ENCODE data around the gene CCDC3.

The CCDC3 gene

DNA sequence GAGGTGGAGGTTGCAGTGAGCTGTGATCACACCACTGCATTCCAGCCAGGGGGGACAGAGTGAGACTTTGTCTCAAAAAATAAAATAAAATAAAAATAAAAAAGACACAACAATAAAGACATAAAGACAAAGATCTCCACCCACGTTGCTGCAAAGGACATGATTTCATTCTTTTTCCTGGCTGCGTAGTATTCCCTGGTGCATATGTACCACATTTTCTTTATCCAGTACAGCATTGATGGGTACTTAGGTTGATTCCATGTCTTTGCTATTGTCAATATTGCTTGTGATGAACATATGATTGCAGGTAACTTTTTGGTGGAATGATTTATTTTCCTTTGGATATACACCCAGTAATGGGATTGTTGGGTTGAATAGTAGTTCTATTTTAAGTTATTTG lies 42.0 kb upstream of the CCDC3 start:
- H2AFZ ChIP-seq (ENCODE audit: low read depth, low read length, severe bottlenecking), result no peak overlapping the region
- H4K20me1 ChIP-seq (ENCODE audit: low read depth, low read length), result no peaks in the 10 kb centered on the region
- H3K27ac ChIP-seq (ENCODE audit: low read depth, low read length), result no peak overlapping the region
- no peak overlapping the region for H3K9ac ChIP-seq (ENCODE audit: low read length)
- H3F3A ChIP-seq (ENCODE audit: insufficient read depth), result no peaks in the 10 kb centered on the region
- H3K9me3 ChIP-seq (ENCODE audit: insufficient read depth, low read length), result no peaks in the 10 kb centered on the region
- TF ChIP-seq, protein P1, sequence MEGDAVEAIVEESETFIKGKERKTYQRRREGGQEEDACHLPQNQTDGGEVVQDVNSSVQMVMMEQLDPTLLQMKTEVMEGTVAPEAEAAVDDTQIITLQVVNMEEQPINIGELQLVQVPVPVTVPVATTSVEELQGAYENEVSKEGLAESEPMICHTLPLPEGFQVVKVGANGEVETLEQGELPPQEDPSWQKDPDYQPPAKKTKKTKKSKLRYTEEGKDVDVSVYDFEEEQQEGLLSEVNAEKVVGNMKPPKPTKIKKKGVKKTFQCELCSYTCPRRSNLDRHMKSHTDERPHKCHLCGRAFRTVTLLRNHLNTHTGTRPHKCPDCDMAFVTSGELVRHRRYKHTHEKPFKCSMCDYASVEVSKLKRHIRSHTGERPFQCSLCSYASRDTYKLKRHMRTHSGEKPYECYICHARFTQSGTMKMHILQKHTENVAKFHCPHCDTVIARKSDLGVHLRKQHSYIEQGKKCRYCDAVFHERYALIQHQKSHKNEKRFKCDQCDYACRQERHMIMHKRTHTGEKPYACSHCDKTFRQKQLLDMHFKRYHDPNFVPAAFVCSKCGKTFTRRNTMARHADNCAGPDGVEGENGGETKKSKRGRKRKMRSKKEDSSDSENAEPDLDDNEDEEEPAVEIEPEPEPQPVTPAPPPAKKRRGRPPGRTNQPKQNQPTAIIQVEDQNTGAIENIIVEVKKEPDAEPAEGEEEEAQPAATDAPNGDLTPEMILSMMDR (IDR thresholded peaks at IDR 0.05; ENCODE audit: insufficient read depth, low read length, poor library complexity, severe bottlenecking), result no peak
- TF ChIP-seq EZH2phosphoT487 (conservative IDR thresholded peaks at IDR 0.05; ENCODE audit: low read length), result no peak
- H3K27me3 ChIP-seq (ENCODE audit: low read length), result no peaks in the 10 kb centered on the region
- H3K9me2 ChIP-seq (replicated peaks; ENCODE audit: insufficient read depth, low read length), result no peaks in the 10 kb centered on the region
- no peak overlapping the region for H3K4me3 ChIP-seq (ENCODE audit: insufficient read depth, low read length, poor library complexity, severe bottlenecking)
- no peaks in the 10 kb centered on the region for H3K79me2 ChIP-seq (ENCODE audit: insufficient read depth, low read length)
- no peak overlapping the region for H3K4me2 ChIP-seq (ENCODE audit: low read depth, low read length, poor library complexity, severe bottlenecking)
- H3K36me3 ChIP-seq (ENCODE audit: low read length), result no peaks in the 10 kb centered on the region

DNA sequence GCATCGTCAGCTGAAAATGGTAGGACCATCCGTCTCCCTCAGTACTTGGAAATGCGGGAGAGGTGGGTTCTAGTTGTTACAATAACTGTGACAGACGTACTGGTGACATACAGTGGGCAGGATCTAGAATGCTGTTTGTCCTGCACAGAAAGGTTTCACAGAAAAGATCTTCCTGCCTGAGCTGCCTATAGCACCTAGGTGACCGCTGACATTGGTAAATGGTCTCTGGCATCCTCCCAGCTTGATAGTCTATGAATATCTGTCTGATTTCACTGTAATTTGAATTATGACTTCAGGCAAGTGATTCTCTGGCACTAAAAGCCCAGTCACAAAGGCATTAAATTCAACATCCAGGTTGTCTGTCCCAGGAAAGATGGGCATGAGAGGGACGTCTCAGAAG lies 38.2 kb upstream of the CCDC3 start:
- TF ChIP-seq EZH2phosphoT487 (conservative IDR thresholded peaks at IDR 0.05; ENCODE audit: low read length), result no peak
- TF ChIP-seq, protein P1 (IDR thresholded peaks at IDR 0.05; ENCODE audit: insufficient read depth, low read length, poor library complexity, severe bottlenecking), result no peak
- no peaks in the 10 kb centered on the region for H4K20me1 ChIP-seq (ENCODE audit: low read depth, low read length)
- no peak overlapping the region for H2AFZ ChIP-seq (ENCODE audit: low read depth, low read length, severe bottlenecking)
- H3K79me2 ChIP-seq (ENCODE audit: insufficient read depth, low read length), result no peaks in the 10 kb centered on the region
- H3K9me2 ChIP-seq (replicated peaks; ENCODE audit: insufficient read depth, low read length), result no peaks in the 10 kb centered on the region
- no peaks in the 10 kb centered on the region for H3K9me3 ChIP-seq (ENCODE audit: insufficient read depth, low read length)
- no peak overlapping the region for H3K4me2 ChIP-seq (ENCODE audit: low read depth, low read length, poor library complexity, severe bottlenecking)
- no peaks in the 10 kb centered on the region for H3F3A ChIP-seq (ENCODE audit: insufficient read depth)
- no peak overlapping the region for H3K27ac ChIP-seq (ENCODE audit: low read depth, low read length)
- H3K36me3 ChIP-seq (ENCODE audit: low read length), result no peaks in the 10 kb centered on the region
- H3K9ac ChIP-seq (ENCODE audit: low read length), result no peak overlapping the region
- no peak overlapping the region for H3K4me3 ChIP-seq (ENCODE audit: insufficient read depth, low read length, poor library complexity, severe bottlenecking)
- no peaks in the 10 kb centered on the region for H3K27me3 ChIP-seq (ENCODE audit: low read length)

DNA sequence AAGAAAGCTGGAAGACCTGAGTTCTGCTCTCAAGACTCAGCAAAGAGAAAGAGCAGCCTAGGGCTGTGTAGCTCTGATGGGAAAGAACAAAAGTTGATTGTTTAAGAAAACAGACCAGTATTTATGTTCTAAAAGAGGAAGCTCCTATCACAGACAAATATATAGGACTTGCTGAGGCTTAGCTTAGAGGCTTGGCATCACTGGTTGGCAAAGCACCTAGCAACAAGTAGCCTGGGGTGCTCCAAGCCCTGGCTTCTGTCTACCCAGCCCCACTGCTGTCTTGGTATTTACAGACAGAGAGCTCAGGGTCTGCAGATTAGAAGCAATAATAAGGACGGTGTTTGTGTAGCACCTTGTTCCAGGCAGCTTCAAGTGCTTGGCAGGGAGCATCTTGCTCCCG lies 36.9 kb upstream of the CCDC3 start:
- no peak overlapping the region for H3K9ac ChIP-seq (ENCODE audit: low read length)

More for the DNA sequence above, 36.9 kb upstream of the CCDC3 start:
- Histone ChIP-seq H3K4me3 (ENCODE audit: insufficient read depth, low read length, poor library complexity, severe bottlenecking) (no peak overlapping the region), H3K9me2 (replicated peaks; ENCODE audit: insufficient read depth, low read length) (no peaks in the 10 kb centered on the region), H3K36me3 (ENCODE audit: low read length) (no peaks in the 10 kb centered on the region), H4K20me1 (ENCODE audit: low read depth, low read length) (no peaks in the 10 kb centered on the region), H3K27me3 (ENCODE audit: low read length) (no peaks in the 10 kb centered on the region), H3F3A (ENCODE audit: insufficient read depth) (no peaks in the 10 kb centered on the region), H3K27ac (ENCODE audit: low read depth, low read length) (no peak overlapping the region), H3K4me2 (ENCODE audit: low read depth, low read length, poor library complexity, severe bottlenecking) (no peak overlapping the region), H3K9me3 (ENCODE audit: insufficient read depth, low read length) (no peaks in the 10 kb centered on the region), H2AFZ (ENCODE audit: low read depth, low read length, severe bottlenecking) (no peak overlapping the region), H3K79me2 (ENCODE audit: insufficient read depth, low read length) (no peaks in the 10 kb centered on the region)
- TF ChIP-seq EZH2phosphoT487 (conservative IDR thresholded peaks at IDR 0.05; ENCODE audit: low read length), result no peak
- TF ChIP-seq, protein P1 (IDR thresholded peaks at IDR 0.05; ENCODE audit: insufficient read depth, low read length, poor library complexity, severe bottlenecking), result no peak
